ENCODE measurements around the gene MRPL14.

MRPL14 gene

GRCh38 chr6:44122801-44123200 is 4.5 kb downstream of the MRPL14 start:
- TF ChIP-seq, protein P1, sequence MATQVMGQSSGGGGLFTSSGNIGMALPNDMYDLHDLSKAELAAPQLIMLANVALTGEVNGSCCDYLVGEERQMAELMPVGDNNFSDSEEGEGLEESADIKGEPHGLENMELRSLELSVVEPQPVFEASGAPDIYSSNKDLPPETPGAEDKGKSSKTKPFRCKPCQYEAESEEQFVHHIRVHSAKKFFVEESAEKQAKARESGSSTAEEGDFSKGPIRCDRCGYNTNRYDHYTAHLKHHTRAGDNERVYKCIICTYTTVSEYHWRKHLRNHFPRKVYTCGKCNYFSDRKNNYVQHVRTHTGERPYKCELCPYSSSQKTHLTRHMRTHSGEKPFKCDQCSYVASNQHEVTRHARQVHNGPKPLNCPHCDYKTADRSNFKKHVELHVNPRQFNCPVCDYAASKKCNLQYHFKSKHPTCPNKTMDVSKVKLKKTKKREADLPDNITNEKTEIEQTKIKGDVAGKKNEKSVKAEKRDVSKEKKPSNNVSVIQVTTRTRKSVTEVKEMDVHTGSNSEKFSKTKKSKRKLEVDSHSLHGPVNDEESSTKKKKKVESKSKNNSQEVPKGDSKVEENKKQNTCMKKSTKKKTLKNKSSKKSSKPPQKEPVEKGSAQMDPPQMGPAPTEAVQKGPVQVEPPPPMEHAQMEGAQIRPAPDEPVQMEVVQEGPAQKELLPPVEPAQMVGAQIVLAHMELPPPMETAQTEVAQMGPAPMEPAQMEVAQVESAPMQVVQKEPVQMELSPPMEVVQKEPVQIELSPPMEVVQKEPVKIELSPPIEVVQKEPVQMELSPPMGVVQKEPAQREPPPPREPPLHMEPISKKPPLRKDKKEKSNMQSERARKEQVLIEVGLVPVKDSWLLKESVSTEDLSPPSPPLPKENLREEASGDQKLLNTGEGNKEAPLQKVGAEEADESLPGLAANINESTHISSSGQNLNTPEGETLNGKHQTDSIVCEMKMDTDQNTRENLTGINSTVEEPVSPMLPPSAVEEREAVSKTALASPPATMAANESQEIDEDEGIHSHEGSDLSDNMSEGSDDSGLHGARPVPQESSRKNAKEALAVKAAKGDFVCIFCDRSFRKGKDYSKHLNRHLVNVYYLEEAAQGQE (IDR thresholded peaks at IDR 0.05; ENCODE audit: insufficient replicate concordance, low read depth) = no peak
- TF ChIP-seq GABPA (IDR thresholded peaks at IDR 0.05; ENCODE audit: low read depth) (no peak), SPI1 (IDR thresholded peaks at IDR 0.05; ENCODE audit: borderline replicate concordance, low read depth) (no peak), POLR2AphosphoS5 (IDR thresholded peaks at IDR 0.05; ENCODE audit: low read depth) (no peak)
- TF ChIP-seq, protein P2, sequence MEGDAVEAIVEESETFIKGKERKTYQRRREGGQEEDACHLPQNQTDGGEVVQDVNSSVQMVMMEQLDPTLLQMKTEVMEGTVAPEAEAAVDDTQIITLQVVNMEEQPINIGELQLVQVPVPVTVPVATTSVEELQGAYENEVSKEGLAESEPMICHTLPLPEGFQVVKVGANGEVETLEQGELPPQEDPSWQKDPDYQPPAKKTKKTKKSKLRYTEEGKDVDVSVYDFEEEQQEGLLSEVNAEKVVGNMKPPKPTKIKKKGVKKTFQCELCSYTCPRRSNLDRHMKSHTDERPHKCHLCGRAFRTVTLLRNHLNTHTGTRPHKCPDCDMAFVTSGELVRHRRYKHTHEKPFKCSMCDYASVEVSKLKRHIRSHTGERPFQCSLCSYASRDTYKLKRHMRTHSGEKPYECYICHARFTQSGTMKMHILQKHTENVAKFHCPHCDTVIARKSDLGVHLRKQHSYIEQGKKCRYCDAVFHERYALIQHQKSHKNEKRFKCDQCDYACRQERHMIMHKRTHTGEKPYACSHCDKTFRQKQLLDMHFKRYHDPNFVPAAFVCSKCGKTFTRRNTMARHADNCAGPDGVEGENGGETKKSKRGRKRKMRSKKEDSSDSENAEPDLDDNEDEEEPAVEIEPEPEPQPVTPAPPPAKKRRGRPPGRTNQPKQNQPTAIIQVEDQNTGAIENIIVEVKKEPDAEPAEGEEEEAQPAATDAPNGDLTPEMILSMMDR (IDR thresholded peaks at IDR 0.05; ENCODE audit: insufficient read depth, low read length) = no peak
- 0 out of 2 replicates have a peak overlapping the region, but pooled peaks have one; percentile 11 for H3K27ac ChIP-seq (replicated peaks)
- H3K27me3 ChIP-seq (ENCODE audit: insufficient read depth, poor library complexity, severe bottlenecking) = no peaks in the 10 kb centered on the region
- DNase-seq (ENCODE audit: low read depth in 1 of 2, low spot score in 1 of 2) = no peak
- H3K4me3 ChIP-seq (replicated peaks; ENCODE audit: insufficient read depth, low read length) = no peak overlapping the region

DNA sequence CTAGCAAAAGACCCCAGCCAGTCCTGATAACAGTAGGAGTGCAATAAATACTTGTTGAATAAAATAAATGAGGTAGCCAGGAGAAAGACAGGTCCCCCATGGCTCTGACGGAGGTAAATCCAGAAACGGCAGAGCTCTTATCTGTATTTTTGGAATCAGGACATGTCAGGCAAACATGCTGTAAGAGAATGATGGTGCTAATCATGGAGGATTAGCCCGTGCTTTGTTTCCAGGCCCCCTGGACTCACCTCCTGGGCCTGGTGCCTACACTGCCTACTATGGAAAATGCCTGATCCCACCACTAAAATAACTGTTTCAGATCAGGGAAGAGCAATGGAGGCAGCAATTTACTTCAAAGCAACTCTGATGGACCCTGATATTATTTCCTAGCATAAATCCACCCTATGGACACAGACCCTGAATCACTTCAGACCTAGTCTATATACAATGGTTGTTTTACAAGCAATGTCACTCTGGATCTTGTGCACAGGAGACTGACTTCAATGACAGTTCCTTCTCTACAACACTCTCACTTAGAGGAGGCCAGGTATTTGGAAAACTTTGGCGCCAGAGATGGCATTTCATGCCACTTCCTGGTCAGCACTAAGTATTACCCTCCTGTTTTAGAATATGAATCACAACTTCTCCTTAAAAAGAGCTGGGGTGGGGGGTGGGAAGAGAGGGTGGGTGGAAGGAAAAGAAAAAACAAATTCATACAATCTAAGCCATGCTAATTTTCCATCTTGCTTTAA is 6.4 kb downstream of the MRPL14 start:
- TF ChIP-seq, protein P2 (IDR thresholded peaks at IDR 0.05; ENCODE audit: insufficient read depth, low read length) = no peak
- TF ChIP-seq, protein P1 (IDR thresholded peaks at IDR 0.05; ENCODE audit: insufficient replicate concordance, low read depth) = no peak
- TF ChIP-seq GABPA (IDR thresholded peaks at IDR 0.05; ENCODE audit: low read depth) (no peak), POLR2AphosphoS5 (IDR thresholded peaks at IDR 0.05; ENCODE audit: low read depth) (no peak), SPI1 (IDR thresholded peaks at IDR 0.05; ENCODE audit: borderline replicate concordance, low read depth) (no peak)
- DNase-seq (ENCODE audit: low read depth in 1 of 2, low spot score in 1 of 2) = no peak
- H3K27me3 ChIP-seq (ENCODE audit: insufficient read depth, poor library complexity, severe bottlenecking) = no peaks in the 10 kb centered on the region
- H3K4me3 ChIP-seq (replicated peaks; ENCODE audit: insufficient read depth, low read length) = no peak overlapping the region
- no peak overlapping the region for H3K27ac ChIP-seq (replicated peaks)

DNA sequence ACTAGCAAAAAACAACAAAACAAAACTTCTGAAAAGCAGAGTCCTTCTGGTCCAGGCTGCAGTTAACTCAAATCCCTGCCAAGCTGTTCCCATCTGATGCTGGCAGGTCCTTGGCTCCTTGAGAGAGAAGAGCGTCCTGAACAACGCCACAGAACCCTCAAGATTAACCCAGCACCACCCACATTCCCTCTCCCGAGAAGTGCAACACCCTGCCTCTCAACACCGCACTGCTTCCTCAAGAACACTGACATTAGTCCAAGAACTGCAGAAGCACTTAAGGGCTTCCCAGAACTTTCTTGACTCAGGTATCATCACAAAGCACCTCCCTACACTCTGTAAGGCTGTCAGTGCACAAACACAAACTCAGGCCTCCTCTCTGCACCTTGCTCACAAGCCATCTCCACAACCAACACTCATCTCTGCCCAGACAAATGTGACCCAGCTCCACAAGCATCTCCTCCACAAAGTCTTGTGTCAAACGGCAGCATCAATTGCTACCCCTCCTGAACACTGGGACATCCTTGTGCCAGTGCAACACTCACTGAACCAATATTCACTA is 7.5 kb downstream of the MRPL14 start:
- H3K27ac ChIP-seq (replicated peaks) = no peak overlapping the region
- no peak for DNase-seq (ENCODE audit: low read depth in 1 of 2, low spot score in 1 of 2)
- H3K27me3 ChIP-seq (ENCODE audit: insufficient read depth, poor library complexity, severe bottlenecking) = no peaks in the 10 kb centered on the region
- TF ChIP-seq GABPA (IDR thresholded peaks at IDR 0.05; ENCODE audit: low read depth) = no peak
- TF ChIP-seq POLR2AphosphoS5 (IDR thresholded peaks at IDR 0.05; ENCODE audit: low read depth) = no peak
- TF ChIP-seq, protein P1 (IDR thresholded peaks at IDR 0.05; ENCODE audit: insufficient replicate concordance, low read depth) = no peak
- TF ChIP-seq, protein P2 (IDR thresholded peaks at IDR 0.05; ENCODE audit: insufficient read depth, low read length) = no peak
- TF ChIP-seq SPI1 (IDR thresholded peaks at IDR 0.05; ENCODE audit: borderline replicate concordance, low read depth) = no peak
- H3K4me3 ChIP-seq (replicated peaks; ENCODE audit: insufficient read depth, low read length) = no peak overlapping the region

Data from HL-60 (cell line).